Left hindlimb (tissue), 1 donor: ENCODE data around the gene SEPTIN10.
A peak's percentile ranks its signal among the peaks of the same experiment; 100 is the strongest.
"Not testable (repeated sequence)": the region's sequence is repeated elsewhere in the genome, so short reads cannot be mapped to it uniquely, and the experiment has no call there.

Source experiments
- DNase-seq: peaks from one replicate; pipeline ENCODE4 v3.0.0-alpha.2; 2018

The SEPTIN10 gene

DNA sequence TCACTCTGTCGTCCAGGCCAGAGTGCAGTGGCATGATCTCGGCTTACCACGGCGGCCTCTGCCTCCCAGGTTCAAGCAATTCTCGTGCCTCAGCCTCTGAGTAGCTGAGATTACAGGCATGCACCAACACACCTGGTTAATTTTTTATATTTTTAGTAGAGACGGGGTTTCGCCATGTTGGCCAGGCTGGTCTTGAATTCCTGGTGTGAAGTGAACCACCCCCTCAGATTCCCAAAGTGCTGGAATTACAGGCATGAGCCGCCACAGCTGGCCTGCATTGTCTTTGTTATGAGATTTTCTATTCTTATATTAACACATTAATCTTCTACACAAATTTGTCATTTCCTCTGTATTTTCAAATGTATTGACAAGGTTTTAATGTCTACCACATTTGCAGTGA lies 75.2 kb downstream of the SEPTIN10 start:
- DNase-seq = no peak

DNA sequence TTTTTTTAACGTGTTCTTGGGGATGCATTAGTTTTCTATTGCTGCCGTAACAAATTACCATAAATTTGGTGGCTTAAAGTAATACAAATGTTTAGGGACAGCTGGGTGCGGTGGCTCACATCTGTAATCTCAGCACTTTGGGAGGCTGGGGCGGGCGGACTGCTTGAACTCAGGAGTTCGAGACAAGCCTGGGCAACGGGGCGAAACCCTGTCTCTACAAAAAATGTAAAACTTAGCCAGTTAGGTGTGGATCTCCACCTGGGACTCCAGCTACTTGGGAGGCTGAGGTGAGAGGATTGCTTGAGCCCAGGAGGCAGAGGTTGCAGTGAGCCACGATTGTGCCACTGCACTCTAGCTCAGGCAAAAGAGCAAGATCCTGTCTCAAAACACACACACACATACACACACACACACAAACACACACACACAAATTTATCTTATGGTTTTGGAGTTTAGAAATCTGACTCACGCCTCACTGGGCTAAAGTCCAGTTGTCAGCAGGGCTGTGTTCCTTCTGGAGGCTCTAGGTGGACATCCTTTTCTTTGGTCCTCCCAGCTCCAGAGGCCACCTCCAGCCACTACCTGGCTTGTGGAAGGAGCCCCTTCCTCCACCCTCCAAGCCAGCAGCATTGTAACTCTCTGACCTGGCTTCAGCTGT lies 76.1 kb downstream of the SEPTIN10 start:
- no peak for DNase-seq

DNA sequence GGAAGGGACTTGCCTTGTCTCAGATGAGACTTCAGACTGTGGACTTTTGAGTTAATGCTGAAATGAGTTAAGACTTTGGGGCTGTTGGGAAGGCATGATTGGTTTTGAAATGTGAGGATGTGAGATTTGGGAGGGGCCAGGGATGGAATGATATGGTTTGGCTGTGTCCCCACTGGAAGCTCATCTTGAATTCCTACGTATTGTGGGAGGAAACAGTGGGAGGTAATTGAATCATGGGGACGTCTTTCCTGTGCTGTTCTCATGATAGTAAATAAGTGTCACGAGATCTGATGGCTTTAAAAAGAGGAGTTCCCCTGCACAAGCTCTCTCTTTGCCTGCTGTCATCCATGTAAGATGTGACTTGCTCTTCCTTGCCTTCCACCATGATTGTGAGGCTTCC lies 77.2 kb downstream of the SEPTIN10 start:
- DNase-seq = not testable (repeated sequence)

DNA sequence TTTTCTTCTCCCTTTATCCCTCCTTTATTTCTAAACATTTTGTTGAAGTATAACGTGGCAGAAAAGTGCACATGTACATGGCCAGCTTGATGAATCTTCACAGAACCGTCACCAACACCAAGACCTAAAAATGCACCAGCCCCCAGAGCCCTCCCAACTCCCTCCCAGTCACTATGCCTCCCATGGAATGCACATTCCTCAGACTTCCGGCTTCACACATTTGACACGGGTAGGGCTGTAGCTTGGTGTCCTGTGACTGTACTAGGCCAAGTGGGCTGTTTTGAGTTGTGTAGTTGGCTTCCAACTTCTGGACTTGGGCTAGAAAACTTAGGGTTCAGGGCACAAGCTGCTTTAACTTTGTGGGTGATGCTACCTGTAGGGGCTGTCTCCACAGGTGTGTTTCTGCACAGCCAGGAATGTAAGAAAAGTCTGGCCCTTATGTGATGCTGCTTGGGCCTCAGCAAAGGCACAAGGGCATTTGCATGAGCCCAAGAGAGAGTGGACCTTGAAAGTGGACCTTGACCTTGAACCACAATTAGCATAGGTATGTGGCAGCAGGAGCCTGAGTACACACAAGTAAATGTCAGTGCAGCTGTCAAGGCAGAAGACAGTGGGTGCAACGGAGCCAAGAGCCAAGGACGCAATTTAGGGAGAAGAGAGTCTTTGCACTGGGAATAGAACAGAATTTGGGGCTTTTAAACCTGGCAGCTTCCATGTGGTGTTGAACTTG lies 78.4 kb downstream of the SEPTIN10 start:
- no peak for DNase-seq

DNA sequence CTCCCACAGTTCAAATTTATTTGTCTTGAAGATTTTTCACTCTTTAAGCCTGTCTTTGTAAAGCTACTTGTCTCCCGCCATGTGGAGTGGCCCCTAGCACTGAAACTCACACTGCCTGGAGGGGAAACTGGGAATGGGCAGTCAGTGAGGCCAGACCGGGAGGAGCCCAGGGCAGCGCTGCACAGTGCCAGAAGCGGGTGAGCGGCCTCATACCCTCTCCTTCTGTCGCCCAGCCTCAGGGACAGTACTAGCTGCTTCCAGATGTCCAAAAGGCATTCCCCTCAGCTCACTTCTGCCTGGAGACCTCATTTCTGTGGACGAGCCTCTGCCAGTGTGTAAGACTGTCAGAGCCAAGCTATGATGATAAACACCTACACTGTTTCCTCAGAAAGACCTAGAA lies 79.9 kb downstream of the SEPTIN10 start:
- no peak for DNase-seq

DNA sequence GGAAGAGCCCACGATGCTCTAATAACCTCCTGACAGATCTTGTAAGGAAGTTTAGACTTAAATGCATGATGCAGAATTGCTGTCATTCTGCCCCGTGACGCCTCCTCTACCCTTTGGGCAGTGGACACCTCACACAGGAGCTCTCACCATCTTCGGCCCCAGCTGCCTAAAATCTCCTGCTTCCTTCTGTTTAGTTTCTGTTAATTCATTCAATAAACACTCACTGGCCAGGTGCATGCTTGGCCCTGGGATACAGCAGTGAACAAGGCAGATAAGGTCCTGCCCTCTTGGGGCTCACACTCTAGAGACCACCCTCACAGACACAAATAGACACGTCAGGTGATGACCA lies 81.1 kb downstream of the SEPTIN10 start:
- no peak for DNase-seq

DNA sequence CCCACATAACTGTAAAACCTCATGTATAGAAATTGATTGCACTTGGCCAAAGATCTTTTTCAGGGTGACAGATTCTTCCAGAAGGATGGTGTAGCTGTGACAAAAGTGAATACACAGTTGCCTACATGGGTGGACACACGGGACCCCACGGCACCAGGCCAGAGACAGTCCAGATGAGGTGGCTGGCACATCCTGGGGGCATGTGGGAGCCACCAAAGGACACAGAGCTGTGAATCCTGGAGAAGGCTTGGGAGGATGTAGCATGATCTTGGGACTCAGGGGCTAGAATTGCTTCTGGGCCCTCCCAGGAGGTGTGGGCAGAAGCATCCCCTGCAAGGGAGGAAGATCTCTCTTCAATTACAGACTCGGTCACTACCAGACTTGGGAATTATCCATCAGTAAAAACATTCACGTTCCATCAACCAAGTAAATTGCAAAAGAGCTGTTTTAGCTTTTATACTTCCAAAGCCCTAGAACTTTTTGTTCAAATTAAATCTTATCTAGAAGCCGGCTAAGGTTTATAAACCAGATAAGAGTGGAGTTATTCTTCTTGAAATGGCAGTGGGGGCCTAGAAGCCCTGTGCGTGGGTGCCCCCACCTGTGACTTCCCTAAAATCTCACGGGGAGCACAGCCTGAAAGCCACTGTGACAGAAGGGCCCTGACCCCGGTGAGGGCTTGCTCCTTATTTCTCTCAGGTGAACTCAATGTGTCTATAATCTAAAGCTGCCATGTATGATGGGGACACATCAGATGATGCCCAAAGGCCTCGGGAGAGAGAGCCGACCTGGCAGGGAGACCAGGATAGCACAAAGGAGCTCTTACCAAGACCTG lies 81.7 kb downstream of the SEPTIN10 start:
- no peak for DNase-seq

DNA sequence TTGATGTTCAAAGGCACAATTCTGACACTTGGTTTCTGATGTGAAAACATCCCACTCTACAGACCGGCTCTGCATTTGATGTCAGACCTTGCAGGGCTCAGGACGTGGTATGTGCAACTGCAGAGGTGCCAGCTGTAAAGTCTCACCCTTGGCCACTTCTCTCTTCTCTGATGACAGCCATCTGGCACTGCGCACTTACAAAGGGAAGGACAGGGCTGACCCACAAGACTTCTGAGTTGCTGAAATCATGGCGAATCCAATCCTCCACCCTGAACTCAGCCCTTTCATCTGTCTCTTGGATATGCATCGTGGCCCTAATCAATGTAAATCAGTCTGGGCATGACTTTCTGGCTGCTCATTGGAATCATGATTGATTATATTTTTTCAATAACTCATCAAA lies 82.5 kb downstream of the SEPTIN10 start:
- DNase-seq = no peak

DNA sequence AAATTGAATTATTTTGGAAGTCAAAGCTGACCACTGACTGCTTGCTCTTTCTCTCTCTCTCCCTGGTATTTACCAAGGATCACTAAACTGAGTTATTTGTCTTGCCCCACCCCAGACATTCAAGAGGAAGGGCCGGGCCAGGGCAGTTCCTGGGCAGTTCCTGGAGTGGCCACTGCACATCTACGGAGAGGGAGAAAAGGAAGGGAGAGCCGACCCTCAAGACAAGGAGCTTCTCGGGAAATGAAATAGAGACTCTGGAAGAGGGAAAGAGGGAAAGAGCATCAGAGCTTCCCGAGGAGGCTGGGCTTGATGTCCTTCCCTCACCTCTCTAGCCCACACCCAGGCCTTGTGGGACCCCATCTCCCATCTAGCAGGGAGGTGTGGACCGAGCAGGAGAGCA lies 83.1 kb downstream of the SEPTIN10 start:
- DNase-seq = no peak

DNA sequence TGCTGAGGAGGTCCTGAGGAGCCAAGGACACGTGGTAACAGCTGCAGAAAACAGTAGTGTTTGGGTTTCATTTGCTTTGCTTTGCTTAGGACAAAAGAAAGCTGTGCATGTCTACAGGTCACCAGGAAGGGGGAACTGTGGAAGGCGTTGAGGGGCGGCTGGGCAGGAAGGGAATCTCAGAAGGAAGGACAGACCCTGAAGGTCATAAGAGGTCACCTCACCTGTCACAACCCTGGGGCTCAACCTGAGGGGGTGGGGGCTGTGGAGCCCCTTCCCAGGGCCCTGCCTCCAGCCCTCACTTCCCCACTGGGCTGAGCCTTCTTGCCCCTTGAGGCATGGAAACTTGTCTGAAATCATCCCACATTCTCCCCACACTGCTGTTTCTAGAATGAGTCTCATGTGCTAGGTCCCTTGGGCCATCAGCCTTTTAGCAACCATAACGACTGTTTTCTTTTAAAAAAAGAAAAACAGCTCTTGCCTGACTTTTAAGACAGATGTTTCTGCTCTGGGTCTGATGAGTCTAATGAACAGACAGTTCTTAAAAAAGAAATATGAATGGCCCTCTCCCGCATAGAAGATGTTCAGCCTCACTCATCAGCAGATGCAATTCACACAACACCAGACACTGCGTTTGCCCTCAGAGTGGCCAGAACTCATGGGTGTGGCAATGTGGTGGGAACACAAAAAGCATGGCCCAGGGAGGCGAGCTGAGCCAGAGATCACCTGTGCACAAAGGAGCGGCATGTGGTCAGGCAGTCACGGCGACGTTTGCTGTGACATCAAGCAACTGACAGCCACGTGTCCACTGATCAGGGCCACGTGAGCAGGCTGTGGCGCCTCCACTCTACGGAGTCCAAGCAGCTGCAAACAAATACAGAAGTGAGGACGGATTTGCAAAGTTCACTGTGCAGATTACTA lies 84.0 kb downstream of the SEPTIN10 start:
- no peak for DNase-seq

DNA sequence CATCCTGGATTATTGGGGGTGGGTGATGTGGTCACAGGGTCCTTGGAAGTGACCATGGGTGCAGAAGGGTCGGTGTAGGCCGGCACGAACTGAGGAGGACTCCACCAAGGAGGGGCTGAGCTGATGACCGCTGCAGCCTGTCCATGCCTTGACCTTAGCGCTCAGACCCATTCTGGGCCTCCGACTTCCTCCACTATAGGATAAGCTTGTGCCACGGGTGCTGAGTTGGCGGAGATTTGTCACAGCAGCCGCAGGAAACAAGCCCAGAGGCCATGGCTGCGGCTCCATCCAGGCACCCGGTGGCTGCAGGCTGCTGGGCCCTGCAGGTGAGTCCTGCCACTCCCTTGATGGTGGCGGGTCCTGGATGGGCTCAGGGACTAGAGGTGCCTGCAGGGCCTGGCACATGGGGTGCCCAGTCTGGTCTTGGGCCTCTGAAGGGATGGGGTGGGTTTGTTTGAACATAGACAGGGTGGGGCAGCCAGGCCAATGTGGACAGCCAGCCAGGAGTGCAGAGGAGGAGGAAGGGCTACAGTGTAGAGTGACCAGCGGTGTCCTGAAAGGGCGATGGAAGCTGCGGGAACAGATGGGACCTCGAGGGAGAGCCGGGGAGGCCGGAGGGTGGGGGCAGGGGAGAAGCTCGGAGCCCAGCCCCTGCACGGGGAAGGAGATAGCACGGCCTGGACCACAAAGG lies 84.8 kb downstream of the SEPTIN10 start:
- no peak for DNase-seq

DNA sequence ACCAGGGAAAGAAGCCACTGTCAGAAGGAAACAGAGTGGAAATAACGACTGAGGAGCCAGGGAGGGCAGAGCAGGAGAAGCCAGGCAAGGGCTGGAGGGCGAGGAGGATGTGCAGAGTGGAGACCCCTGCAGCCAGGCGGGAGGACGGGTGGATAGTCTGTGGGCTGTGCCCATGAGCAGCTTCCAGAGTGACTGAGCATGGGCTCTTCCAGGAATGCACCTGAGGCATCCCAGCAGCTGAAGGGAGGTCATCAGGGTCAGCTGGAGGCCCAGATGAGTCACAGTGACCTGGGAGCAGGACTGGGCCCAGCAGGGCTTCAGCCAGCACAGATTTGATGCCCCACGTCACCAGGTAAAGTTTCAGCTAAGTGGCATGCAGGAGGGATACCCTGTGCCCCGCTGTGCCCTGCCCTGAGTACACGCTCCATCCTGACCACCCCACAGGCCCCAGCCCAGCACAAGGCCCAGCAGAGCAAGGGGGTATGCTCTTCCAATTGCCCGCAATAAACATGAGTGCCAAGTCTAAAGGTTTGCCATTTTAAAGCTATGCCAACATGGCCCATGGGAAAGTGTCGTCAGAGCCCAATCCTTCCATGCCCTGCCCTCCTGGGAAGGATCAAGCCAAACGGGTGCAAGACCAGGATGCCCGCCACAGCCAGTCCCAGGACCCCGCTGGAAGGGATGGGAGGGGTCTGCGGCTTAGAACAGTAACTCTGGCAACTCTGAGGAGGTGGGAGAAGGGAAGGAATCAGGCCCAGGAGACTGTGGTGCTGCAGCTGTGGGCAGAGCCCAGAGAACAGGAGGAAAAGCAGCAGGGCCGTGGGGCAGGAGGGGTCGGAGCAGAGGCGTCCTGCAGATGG lies 85.7 kb downstream of the SEPTIN10 start:
- no peak for DNase-seq

DNA sequence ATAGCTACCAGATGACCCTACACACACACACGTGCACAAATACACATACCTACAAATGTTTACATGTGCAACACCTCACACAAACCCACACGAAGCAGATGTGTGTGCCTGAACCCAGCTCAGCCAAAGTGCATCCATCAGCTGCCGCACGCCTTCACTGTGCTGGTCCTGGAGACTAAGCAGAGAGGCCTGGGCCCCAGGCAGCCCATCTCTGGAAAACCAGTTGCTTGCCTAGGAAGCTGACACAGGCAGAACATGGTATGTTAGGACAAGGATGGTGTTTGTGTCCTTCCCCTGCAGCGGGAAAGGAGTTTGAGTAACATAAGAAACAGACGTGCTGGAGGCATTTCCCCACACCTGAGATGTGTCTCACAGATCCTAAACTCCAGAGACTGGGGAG lies 86.7 kb downstream of the SEPTIN10 start:
- DNase-seq = no peak

DNA sequence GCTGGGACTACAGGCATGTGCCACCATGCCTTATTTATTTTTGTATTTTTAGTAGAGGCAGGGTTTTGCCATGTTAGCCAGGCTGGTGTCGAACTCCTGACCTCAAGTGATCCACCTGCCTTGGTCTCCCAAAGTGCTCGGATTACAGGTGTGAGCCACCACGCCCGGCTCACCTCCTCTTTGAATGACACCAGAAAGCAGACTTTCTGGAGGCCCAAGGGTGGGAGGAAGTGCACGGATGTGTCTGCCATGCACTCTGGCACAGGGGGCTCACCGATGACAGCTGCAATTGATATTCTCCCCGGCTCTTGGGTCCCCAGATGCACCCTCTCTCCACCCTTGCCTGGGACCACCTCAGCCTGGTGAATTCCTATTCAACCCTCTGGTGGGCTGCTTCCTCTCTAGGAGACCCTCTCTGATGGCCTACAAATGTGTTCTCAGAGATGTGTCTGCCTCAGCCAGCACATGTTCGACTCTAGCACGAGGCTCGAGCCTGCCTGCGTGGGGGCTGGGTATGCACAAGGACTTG lies 87.3 kb downstream of the SEPTIN10 start:
- DNase-seq = no peak

DNA sequence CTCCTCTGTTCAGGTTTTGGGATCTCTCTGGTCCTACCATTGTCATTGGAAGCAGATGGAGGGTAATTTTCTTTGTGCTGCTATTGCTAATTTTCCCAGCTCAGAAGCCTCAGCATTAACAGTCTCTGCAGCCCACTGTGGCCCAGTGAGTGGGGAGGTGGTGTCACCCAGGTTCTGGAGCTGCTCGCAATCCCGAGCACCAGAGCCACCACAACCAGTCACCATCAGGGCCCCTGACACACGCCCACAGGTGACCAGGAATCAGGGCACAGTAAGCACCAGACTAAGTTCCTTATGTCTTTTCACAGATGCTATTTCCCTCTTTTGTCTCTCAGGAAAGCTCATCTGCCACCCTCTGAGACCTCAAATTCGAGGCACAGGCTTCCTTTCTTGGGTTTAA lies 87.9 kb downstream of the SEPTIN10 start:
- DNase-seq = no peak

DNA sequence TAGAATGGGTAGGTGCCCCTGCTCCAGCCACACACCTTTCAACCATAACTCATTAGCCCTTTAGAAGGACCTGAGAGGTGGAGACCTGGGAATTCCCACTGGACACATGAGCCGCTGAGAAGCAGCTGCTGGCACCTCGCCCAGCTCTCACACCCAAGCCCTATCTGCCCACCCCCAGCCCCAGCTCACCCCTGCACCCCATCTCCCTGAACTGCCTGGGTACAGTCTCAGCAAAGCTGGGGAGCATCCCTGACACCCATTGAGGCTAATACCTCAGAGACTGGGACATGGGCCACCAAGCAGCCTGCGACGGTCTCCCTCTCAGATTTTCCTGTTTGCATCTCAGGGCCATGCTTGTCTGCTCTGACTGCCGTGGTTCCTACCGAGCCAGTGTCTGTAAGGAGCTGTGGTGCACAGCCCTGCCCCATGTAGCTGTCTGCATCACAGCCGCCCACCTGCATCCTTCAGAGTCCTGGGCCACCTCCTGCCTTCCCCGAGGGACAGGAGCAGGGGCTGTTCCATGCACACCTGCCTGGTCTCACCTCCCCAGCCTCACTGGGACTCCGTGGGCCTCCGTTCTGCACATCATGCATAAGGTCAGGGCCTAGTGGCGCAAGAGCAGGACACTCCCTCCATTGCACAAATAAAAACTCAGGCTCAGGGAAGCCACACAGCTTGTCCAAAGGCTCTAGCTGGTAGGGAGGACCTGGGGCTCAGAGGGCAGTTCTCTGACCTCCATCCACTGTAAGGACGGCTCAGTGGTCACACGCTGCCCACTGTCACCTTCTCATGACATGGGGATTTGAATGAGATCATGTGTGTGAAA lies 90.0 kb downstream of the SEPTIN10 start:
- no peak for DNase-seq

DNA sequence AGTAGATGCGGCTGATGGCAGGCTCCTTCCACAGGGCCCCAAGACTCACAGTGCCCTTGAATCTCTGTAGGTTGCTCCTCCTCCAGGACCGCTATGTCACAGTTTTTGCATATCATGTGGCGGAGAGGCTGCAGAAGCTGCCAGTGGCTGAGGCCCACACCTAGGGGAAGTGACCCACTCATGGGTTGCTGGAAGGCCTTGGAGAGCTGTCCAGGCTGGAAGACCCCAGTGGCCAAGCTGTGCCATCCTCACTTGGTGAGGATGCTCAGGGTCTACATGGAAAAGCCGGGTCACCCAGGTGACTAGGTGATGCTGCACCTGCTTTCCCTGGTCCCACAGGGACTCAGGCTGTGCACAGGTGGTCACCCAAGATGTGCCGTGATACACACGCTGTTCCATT lies 90.6 kb downstream of the SEPTIN10 start:
- peak; percentile 8 for DNase-seq

DNA sequence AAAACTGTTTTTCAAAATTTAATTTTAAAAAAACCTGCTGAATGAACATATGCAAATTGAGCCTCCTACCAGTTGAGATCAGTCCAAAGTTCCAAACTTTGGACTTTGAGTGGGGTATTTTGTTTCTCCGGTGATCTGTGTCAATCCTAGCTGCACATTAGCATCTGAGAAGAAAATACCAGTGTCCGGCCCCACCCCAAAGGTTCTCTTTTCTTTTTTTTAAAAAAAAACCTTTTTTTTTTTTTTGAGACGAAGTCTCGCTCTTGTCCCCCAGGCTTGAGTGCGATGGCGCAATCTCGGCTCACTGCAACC lies 91.7 kb downstream of the SEPTIN10 start:
- DNase-seq = no peak

DNA sequence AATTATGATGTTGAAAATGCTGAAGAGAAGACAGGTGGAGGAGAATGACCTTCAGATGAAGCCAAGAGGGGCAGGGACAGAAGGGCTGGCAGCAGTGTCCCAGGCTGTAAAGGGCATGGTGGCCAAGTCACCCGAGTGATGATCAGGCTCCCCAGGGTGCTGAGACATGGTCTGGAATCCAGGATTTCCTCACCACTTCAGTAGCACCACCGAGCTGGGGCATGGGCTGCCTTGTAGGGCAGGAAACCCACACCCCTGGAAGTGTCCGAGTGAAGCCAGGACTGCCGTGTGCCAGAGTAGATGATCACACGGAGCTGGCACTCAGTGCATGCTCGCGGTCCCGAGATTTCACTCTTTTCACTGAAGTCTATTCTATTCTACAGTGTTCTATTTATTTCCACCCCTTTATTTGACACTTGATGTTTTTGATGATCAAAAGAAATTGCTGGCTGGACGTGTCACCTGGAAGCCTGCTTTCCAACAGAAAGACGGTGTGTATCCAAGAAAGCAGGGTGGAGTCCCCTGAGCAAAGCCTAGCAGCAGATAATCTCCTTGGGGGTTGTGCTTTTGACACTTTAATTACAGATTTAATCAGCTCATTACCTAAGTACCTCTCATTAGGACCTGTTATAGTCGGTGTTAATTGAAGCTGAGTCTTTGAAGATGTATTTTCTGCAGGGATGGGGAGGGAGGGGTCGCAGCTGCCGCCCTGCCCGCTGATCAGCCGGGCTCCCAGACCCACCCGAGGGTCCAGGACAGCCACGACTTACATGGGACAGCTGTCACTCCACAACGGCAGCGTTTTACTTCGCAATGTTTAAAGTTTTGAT lies 92.3 kb downstream of the SEPTIN10 start:
- peak; percentile 8 for DNase-seq
